ENCODE data around the gene MT1E.

Gene MT1E

DNA sequence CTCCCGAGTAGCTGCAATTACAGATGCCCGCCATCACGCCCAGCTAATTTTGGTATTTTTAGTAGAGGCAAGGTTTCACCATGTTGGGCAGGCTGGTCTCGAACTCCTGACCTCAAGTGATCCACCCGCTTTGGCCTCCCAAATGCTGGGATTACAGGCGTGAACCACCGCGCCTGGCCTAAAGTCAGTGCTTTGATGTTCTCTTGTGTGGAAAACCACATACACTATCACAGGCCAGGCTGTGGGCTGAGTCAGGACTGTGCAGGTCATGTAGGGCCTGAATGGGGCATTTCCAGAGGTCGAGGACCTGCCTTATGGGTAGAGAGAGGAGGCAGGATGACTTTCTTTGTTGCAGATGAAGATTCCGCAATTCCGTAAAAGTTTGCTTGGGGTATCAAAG is 41.3 kb upstream of the MT1E start:
- H3K4me3 ChIP-seq (ENCODE audit: low read depth, low read length), result no peak overlapping the region
- TF ChIP-seq, protein P1, sequence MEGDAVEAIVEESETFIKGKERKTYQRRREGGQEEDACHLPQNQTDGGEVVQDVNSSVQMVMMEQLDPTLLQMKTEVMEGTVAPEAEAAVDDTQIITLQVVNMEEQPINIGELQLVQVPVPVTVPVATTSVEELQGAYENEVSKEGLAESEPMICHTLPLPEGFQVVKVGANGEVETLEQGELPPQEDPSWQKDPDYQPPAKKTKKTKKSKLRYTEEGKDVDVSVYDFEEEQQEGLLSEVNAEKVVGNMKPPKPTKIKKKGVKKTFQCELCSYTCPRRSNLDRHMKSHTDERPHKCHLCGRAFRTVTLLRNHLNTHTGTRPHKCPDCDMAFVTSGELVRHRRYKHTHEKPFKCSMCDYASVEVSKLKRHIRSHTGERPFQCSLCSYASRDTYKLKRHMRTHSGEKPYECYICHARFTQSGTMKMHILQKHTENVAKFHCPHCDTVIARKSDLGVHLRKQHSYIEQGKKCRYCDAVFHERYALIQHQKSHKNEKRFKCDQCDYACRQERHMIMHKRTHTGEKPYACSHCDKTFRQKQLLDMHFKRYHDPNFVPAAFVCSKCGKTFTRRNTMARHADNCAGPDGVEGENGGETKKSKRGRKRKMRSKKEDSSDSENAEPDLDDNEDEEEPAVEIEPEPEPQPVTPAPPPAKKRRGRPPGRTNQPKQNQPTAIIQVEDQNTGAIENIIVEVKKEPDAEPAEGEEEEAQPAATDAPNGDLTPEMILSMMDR (IDR thresholded peaks at IDR 0.05; ENCODE audit: control insufficient read depth, extremely low read depth, insufficient read depth), result no peak
- no peak for DNase-seq (ENCODE audit: low read depth)

DNA sequence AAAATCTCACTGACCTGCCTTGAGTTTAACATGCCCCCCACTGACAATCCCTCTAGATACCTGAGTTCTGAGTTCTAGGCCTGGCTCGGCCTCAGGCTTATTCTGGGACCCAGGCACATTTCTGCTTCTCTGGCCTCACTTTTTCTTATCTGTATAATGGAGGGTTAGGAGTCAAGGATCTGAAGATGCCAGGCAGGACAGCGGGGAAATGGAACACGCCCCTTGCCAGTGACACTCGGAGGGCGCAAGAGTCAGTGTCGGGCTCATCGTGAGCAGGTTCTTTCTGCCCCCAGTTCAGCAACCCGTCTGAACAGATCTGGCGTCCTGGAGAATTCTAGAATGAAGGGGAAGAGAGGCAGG is 36.8 kb upstream of the MT1E start:
- no peak for DNase-seq (ENCODE audit: low read depth)
- TF ChIP-seq, protein P1 (IDR thresholded peaks at IDR 0.05; ENCODE audit: control insufficient read depth, extremely low read depth, insufficient read depth), result no peak
- peak overlapping the region; percentile 36 for H3K4me3 ChIP-seq (ENCODE audit: low read depth, low read length)

DNA sequence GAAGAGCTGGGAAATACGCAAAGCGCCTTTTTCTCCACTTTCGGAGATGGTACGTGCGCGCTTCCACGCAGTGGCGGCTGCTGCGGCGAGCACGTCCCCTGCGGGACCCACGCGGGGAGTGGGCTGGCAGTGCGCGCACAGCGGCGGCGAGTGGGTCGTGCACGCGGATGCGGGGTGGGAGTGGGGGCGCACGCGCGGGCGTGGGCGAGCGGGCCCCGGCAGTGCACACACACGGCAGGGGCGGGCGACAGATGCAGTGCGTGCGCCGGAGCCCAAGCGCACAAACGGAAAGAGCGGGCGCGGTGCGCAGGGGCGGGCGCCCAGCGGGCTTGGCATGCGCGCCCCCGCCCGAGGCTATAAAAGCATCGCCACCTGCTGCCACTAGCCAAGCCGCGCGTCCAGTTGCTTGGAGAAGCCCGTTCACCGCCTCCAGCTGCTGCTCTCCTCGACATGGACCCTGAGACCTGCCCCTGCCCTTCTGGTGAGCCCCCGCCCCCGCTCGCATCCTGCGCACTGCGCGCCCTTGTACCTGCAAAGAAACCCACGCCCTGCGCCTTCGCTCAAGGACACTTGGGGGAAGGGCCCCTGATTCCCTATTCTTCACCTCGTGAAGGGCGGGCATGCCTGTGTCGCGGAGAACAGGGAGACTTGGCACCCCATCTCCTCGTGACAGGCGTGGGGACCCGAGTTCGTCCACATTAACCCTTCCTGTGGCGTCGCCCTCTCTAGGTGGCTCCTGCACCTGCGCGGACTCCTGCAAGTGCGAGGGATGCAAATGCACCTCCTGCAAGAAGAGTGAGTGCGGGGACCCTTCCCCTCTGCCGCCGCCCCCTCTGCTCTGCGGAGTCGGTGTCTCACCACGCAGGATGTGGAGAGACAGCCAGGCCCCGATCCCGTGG is 36.2 kb upstream of the MT1E start, which contains the start of gene MT3:
TSS of gene MT3 (plus strand) at position 388 of the 899 bp plus-strand sequence. CDS start at position 451, 63 bp downstream.
- peak within 1 kb of the TSS; percentile 36 for H3K4me3 ChIP-seq (ENCODE audit: low read depth, low read length)
- DNase-seq (ENCODE audit: low read depth), result no peak
- TF ChIP-seq, protein P1 (IDR thresholded peaks at IDR 0.05; ENCODE audit: control insufficient read depth, extremely low read depth, insufficient read depth), result peak; percentile 22

DNA sequence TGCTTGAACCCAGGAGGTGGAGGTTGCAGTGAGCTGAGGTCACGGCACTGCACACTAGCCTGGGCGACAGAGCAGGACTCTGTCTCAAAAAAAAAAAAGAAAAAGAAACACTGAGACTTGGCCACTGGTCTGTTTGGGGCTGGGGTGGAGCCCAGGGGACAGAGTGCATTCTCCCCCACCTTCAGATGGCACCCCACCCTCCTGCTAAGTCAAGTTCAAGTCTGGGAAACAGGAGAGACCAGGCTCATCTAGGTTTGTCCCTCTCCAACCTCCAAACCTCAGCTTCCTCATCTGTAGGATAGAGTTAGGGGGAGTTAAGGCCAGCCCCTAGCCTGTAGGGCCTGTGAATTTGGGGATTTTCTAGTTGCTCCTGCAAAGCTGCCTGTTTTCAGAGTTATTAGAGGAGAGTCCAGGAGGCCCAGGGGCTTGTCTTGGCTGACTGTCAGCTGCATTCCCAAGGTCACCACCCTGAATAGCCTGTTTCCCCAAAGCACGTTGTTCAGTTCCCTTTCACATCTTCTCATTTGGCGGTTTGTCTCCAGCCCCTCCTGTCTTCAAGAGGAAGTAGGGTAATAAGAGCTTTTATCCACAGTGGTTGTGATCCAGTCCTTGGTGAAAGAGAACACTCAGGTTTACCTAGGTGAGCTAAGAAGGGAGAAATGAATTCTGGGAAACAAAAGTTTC is 34.1 kb upstream of the MT1E start:
- no peak overlapping the region for H3K4me3 ChIP-seq (ENCODE audit: low read depth, low read length)
- TF ChIP-seq, protein P1 (IDR thresholded peaks at IDR 0.05; ENCODE audit: control insufficient read depth, extremely low read depth, insufficient read depth), result no peak
- DNase-seq (ENCODE audit: low read depth), result no peak

DNA sequence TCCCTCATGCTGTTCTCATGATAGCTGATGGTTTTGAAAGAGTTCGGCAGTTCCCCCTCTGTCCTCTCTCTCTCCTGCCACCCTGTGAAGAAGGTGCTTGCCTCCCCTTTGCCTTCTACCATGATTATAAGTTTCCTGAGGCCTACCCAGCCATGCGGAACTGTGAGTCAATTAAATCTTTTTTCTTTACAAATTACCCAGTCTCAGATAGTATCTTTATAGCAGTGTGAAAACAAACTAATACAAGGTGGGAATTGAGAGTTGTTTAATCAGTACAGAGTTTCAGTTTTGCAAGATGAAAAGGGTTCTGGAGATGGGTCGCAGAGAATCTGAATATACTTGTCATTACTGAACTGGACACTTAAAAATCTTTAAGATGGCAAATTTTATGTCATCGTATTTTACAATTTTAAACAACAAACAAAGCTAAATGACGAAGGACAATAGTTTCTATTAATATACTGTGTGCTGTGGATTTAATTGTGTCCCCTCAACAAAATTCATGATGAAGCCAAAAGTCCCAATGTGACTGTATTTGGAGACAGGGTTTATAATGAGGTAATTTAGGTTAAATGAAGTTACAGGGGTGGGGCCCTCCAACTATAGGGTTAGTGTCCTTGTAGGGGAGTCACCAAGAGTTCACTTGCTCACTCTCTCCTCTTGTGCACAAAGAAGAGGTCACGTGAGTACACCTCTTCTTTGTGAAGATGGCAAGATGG is 31.8 kb upstream of the MT1E start:
- no peak for DNase-seq (ENCODE audit: low read depth)
- TF ChIP-seq, protein P1 (IDR thresholded peaks at IDR 0.05; ENCODE audit: control insufficient read depth, extremely low read depth, insufficient read depth), result no peak
- no peak overlapping the region for H3K4me3 ChIP-seq (ENCODE audit: low read depth, low read length)

DNA sequence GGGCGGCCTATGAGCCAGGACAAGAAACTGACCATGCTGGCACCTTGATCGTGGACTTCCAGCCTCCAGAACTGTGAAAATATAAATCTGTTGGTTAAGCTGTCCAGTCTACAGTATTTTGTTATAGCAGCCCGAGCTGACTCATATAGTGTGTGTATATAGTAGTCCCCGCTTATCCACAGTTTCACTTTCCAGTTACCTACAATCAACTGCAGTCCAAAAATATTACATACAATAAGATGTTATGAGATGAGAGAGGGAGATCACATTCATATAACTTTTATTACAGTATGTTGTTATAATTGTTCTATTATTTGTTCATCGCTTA is 31.3 kb upstream of the MT1E start:
- TF ChIP-seq, protein P1 (IDR thresholded peaks at IDR 0.05; ENCODE audit: control insufficient read depth, extremely low read depth, insufficient read depth), result no peak
- DNase-seq (ENCODE audit: low read depth), result no peak
- H3K4me3 ChIP-seq (ENCODE audit: low read depth, low read length), result no peak overlapping the region

Measured in LNCaP clone FGC (cell line).